GM18868 (cell line): ENCODE results near the gene HIVEP1.

Experiments
- ATAC-seq: cut with Tn5 transposase; IDR thresholded peaks from one replicate; pipeline ENCODE4 v1.9.1; 2021; ENCODE audit warnings: mild to moderate bottlenecking, moderate library complexity; ENCODE audit not compliant: unreplicated experiment

HIVEP1 gene

DNA sequence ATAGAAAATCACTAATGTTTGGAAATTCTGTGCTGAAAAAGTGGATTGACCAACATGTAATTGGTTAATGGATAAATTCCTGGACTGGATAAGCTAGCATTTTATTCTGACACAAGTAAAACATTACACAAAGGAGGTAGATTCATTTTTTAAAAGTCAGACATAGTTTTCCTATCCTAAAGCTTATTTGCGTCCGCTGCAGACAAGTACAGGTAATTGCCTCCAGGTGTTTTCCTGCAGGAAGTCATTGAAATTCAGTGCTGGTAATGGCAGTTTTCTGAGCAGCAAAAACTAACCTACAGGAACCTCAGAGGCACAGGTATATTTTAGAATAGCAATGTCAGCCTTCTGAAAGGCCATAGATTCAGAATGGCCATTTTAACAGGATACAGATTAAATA, 20.0 kb upstream of the HIVEP1 start:
- ATAC-seq, result no peak

- ATAC-seq, result no peak
Measured at GRCh38 chr6:11994875-11995461, 17.1 kb upstream of the HIVEP1 start.

DNA sequence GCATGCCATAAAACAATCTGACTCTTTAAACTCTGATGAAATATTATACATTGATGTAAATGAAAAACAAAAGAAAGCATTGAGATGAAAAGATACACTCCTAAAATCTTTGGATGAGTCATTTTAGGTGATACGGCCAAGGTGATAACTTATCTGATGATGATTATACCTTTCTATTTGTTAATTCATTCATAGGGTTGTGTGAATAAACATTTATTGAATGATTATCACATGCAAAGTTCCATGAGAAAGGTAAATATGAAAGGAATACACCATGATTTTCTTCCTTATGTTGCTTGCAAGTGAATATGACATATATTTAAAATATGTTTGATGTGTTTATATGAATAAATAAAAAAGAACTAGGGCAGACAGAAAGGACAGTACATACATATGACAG, 15.4 kb upstream of the HIVEP1 start:
- no peak for ATAC-seq

- ATAC-seq, result no peak
Measured at GRCh38 chr6:11999246-11999645, 12.9 kb upstream of the HIVEP1 start.

- no peak for ATAC-seq
Measured at GRCh38 chr6:12000174-12000573, 11.9 kb upstream of the HIVEP1 start.

- no peak for ATAC-seq
Measured at GRCh38 chr6:12001004-12001705, 11.0 kb upstream of the HIVEP1 start.

DNA sequence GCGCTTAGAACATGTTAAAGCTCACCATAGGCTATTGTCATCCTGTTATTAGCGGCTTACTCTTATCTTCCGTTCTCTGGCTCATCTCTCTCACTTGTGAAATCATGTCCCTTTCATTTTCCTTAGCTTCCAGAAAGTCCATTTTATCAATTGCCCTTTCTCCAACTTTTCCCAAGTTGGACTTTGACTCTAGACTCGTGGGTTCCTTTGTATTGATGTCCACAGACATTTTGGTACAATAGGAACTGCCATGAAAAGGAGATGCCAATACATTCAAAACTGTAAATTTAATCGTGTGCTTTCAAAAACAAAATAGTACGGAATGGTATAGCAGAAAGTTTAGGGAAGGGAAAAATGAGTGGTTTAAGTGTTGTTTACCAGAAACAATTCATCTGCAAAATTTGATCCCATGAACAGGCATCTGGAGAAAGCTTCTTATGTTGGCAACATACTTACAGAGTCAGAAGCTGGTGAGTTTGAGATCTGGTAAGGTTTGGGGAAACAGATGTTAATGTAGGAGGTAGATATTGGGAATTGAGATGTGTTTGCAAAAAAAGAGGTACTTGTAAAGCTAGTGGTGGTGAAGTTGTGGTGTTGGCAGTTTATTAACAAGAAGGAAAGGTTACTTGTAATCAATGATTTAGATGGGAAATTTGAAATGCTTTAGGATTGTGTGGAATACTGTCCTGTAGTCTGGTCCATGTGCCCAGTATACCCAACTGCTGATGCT, 10.2 kb upstream of the HIVEP1 start:
- ATAC-seq, result no peak

GRCh38 chr6:12007473-12007872, 4.6 kb upstream of the HIVEP1 start:
- no peak for ATAC-seq

DNA sequence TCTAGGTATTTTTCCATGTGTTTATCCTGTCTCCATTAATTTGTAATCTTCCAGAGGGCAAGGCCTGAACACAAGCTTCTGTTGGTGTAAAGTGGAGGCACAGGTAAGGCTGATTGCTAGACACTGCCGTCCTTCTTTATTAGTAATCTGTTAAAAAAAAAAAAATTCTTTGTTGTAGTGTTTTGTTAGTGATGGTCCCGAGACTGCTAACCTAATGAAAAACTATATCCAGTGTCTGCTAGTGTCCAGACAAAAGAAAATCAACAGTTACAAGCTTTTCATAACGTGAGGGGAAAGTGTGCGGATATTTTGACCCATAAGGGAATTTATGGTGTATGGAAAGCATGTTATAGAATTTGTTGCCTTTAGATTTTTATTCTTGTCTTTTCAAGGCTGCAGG, 4.2 kb upstream of the HIVEP1 start:
- no peak for ATAC-seq

DNA sequence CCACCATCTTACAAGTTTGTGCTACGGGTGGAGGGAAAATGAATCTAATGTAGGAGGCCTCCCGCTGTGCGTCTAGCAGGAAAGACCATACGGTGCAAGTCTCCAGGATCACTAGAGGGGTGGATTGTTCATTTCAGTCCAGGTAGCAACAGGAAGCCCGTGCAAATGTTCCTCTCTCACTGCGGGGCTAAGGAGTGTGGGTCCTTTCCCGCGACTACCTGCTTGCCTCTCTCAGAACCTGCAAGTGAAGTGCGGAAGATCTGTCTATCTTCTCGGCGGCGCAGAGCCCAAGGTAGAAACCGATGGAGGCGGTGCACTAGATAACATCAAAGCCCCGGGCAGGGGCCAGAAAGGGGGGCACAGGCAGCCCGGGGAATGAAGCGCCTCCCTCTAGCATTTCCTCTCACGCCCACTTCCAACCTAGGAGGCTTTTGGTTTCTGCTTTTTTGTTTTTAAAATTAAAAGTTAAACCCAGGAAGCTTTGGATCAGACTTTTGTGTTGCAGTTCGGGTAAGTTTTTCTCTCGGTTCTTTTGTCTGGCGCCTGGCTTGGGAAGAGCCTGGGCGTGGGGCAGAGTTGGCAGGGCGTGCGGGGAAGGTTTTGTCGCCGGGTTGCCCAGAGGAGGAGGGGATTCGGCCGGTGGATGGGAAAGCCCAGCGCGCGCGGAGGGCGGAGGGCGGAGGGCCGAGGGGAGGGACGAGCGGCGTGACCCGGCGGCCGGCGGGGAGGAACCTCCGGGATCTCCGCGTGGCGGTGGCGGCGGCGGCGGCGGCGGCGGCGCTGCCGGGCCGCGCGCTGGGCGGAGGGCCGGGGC, 3.5 kb upstream of the HIVEP1 start:
- ATAC-seq, result peak; percentile 40

DNA sequence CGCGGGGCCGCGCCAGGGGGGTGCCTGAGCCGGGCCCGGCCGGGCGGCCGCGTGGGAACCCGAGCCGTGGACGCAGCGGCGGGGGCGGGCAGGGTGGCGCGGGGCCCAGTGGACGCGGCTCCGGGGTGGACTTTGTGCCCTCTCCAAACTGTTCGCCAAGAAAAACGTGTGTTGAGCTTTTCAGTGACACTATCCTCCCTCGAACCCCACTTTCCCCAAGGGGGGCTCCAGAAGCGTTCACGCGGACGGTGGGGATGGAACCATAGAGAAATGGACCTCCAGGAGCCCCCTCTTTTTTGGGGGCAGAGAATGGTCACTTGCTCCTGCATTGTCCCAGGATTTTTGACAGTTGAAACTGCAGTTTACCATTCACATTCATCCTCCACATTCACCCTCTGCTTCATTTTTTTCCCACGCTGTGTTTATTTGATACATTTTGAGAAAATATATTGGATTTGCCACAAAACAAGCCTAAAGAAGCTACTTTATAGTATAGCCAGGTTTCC, 2.9 kb upstream of the HIVEP1 start:
- no peak for ATAC-seq

GRCh38 chr6:12009876-12010634, 2.1 kb upstream of the HIVEP1 start:
- ATAC-seq, result no peak

DNA sequence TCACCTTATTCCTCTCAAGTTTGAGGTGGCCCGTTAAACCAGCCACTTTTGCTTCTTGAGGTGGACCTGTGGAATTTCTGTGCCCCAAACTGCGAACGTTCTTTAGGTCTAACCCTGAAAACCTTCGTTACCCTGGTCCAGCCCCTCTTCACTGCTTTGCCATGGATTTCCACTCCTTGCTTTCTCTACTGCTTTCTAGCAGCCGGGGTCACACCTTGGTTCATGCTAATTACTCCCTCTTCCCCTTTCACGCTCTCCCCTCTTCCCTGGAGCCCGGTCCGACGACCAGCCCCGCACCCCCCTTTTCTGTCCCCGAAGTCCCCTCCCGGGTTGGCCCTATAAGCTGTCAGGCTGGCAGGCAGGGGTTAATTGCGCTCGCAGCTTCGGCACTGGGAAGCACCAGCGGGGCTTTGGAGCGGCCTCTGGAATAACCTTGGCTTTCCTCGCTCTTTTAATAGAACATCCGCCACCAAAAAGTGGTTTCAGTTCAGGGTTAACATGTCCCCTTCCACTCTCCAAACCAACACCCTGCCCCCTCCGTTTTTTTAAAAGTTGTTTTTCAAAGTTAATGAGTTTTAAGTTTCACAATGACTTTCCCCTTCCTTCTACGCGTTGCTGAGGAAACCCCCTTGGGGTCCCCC, 1.4 kb upstream of the HIVEP1 start:
- peak; percentile 36 for ATAC-seq

- ATAC-seq, result peak; percentile 58
Measured at GRCh38 chr6:12011276-12012037, 655 bp upstream of the HIVEP1 start.

GRCh38 chr6:12012558-12013306, 620 bp downstream of the HIVEP1 start:
- no peak for ATAC-seq

- no peak for ATAC-seq
Measured at GRCh38 chr6:12013307-12013719, 1.2 kb downstream of the HIVEP1 start.

DNA sequence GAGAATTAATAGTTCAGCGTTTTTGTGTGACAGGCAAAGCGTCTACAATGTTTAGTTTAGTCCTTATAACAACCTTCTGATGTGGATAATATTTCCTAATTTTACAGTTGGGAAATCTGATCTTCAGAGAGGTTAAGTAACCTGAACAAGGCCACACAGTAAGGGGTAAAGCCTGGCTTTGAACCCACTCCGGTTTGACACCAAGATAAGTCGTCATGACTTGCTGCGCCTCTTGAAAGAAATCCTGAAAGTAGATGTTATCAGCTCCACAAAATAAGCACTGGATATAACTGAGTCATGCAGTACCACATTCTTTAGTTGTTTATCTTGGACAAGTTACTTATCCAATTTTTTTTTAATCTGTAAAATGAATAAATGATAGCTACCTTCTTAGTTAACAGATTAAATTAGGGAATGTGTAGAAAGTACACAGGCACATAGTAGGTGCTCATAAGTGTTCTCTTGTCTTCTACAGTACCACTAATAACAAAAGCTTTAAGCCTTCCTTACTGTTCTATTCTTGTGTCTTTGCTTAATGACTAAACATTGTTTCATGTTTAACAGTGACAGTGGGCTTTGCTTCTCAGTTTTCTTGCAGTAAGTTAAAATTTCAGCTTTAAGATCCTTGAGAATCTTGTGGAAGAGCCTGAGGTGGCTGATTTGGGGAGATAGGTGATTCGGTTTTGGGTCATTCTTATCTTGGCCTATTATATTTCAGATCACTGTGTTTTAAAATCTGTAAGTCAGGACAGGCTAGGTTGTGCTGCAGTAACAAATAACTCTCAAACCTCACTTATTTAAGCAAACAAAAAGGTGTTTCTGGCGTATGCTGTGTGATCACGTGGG, 2.1 kb downstream of the HIVEP1 start:
- no peak for ATAC-seq

GRCh38 chr6:12014873-12015149, 2.7 kb downstream of the HIVEP1 start:
- no peak for ATAC-seq
